K562 (cell line): Measurements from ENCODE around the gene MUSK. TPM values are rescaled to one million over a fixed set of nuclear protein-coding genes. Genes with fewer than 3 reads are reported as not detected.

Experiments
- ATAC-seq: fragments of 200-7000 bp; cut with Tn5 transposase; 3 replicates; pipeline ENCODE4 v1.9.1; 2020; ENCODE audit warnings: moderate library complexity
- BruUV-seq: library from RNA; stranded (reverse); fragments of 400-500 nt; replicated peaks from 2 replicates; lab custom pipeline; 2021; lab: Mats Ljungman, UMichigan
- CTCF ChIA-PET: fragments of 300-600 bp; formaldehyde crosslinking; extraction: SDS; loops from one replicate; lab custom pipeline; 2021; ENCODE audit warnings: low intra/inter-chr PET ratio; lab: Yijun Ruan, JAX
- POLR2A ChIA-PET: fragments of 300-600, 350-650 bp; sonication (Branson Sonifier 250); formaldehyde crosslinking; extraction: SDS; loops from one replicate; lab custom pipeline; 2021; ENCODE audit warnings: antibody characterized with exemption, inconsistent platforms; lab: Yijun Ruan, JAX
- DNase-seq, 4 experiments: peaks; one replicate each; pipeline versions ENCODE4 v3.0.0 to v3.0.0-alpha.2; 2011 to 2018; ENCODE audit warnings: low spot score in 3 of 4, mixed read lengths in 3 of 4; ENCODE audit errors: extremely low read depth in 1 of 4
- FAIRE-seq: peaks from 2 replicates; lab custom pipeline; 2011; peaks lifted over from hg19 to GRCh38; lab: Jason Lieb, UNC
- H2AFZ ChIP-seq: 2 replicates; pipeline ENCODE4 v1.6.0; 2011; ENCODE audit warnings: low read depth, low read length, control low read depth, inconsistent platforms
- H3K27ac ChIP-seq: fragments of 200-600 bp; 3 replicates; pipeline ENCODE4 v1.8.0; 2011; ENCODE audit warnings: low read depth, mild to moderate bottlenecking, control low read depth, inconsistent platforms, low read length, moderate library complexity, mixed read lengths; ENCODE audit errors: extremely low read depth
- H3K27me3 ChIP-seq, 2 experiments: fragments of 300-600 bp in 1 of 2; 2 replicates in 1 of 2; 3 replicates in 1 of 2; pipeline versions ENCODE4 v1.6.0 to v1.8.0; 2011; ENCODE audit warnings: inconsistent platforms in 2 of 2, low read length in 2 of 2, mild to moderate bottlenecking in 1 of 2, mixed read lengths in 1 of 2, moderate library complexity in 1 of 2; ENCODE audit not compliant: control insufficient read depth in 2 of 2, insufficient read depth in 2 of 2
- H3K36me3 ChIP-seq: fragments of 300-600 bp; 3 replicates; pipeline ENCODE4 v1.8.0; 2011; ENCODE audit warnings: mild to moderate bottlenecking, low read length, inconsistent platforms; ENCODE audit not compliant: control insufficient read depth, insufficient read depth
- H3K4me1 ChIP-seq, 2 experiments: fragments of 200-600 bp in 1 of 2; replicated peaks in 1 of 2; 2 replicates in 1 of 2; 3 replicates in 1 of 2; pipeline versions ENCODE4 v1.5.1 to v1.8.0; 2011; ENCODE audit warnings: inconsistent platforms in 2 of 2, low read length in 2 of 2, mild to moderate bottlenecking in 1 of 2, mixed read lengths in 1 of 2, moderate library complexity in 1 of 2; ENCODE audit not compliant: control insufficient read depth in 2 of 2, insufficient read depth in 2 of 2
- H3K4me2 ChIP-seq: 2 replicates; pipeline ENCODE4 v1.6.1; 2011; ENCODE audit warnings: low read length, control low read depth, inconsistent platforms, mixed read lengths; ENCODE audit not compliant: insufficient read depth
- H3K4me3 ChIP-seq: fragments of 200-600 bp; sonication (generic), shearing (Covaris generic); 2 replicates; pipeline ENCODE4 v1.5.1; 2016; ENCODE audit warnings: control low read depth, inconsistent platforms
- H3K79me2 ChIP-seq: fragments of 200-600 bp; 3 replicates; pipeline ENCODE4 v1.8.0; 2011; ENCODE audit warnings: low read length, inconsistent platforms; ENCODE audit not compliant: control insufficient read depth, insufficient read depth
- H3K9ac ChIP-seq, 2 experiments: 2 replicates each; pipeline versions ENCODE4 v1.6.0 to v1.6.1; 2011; ENCODE audit warnings: low read depth in 2 of 2, low read length in 2 of 2, control low read depth in 1 of 2, inconsistent platforms in 1 of 2, mild to moderate bottlenecking in 1 of 2, mixed read lengths in 1 of 2; ENCODE audit not compliant: insufficient read depth in 1 of 2
- H3K9me1 ChIP-seq: one replicate; pipeline ENCODE4 v1.6.0; 2011; ENCODE audit warnings: inconsistent platforms, mild to moderate bottlenecking, low read length, moderate library complexity; ENCODE audit not compliant: control insufficient read depth, insufficient read depth
- H3K9me3 ChIP-seq: replicated peaks from 2 replicates; pipeline ENCODE4 v1.5.1; 2011; ENCODE audit warnings: low read depth, low read length, inconsistent platforms; ENCODE audit not compliant: control insufficient read depth, insufficient read depth
- H4K20me1 ChIP-seq: replicated peaks from 2 replicates; pipeline ENCODE4 v1.6.1; 2011; ENCODE audit warnings: low read length, inconsistent platforms, mixed read lengths; ENCODE audit not compliant: control insufficient read depth, insufficient read depth
- ARID1B ChIP-seq: fragments of 450-650 bp; IDR thresholded peaks from 2 replicates; pipeline ENCODE4 v1.6.1; 2016; ENCODE audit warnings: antibody characterized with exemption, mild to moderate bottlenecking, inconsistent platforms
- CAMTA2 ChIP-seq: fragments of 250-450 bp; sonication (Bioruptor Pico); conservative IDR thresholded peaks from 2 replicates; pipeline ENCODE4 v1.5.1; 2022
- CBX1 ChIP-seq: sonication (generic); IDR thresholded peaks from 2 replicates; pipeline ENCODE4 v1.6.1; 2016; ENCODE audit warnings: antibody characterized with exemption, low read depth, mild to moderate bottlenecking
- GABPB1 ChIP-seq: sonication (generic); formaldehyde crosslinking; IDR thresholded peaks from 2 replicates; pipeline ENCODE4 v1.8.0; 2022; ENCODE audit warnings: mild to moderate bottlenecking, missing genetic modification reagents
- GTF2A2 ChIP-seq: IDR thresholded peaks from 2 replicates; pipeline ENCODE4 v1.6.1; 2016; ENCODE audit warnings: mild to moderate bottlenecking, missing genetic modification characterization, missing compliant biosample characterization
- KDM5B ChIP-seq: fragments of 200-600 bp; sonication (generic); IDR thresholded peaks from 2 replicates; pipeline ENCODE4 v1.6.1; 2012; ENCODE audit warnings: low read depth, mild to moderate bottlenecking, moderate library complexity, low read length, control low read depth, inconsistent platforms; ENCODE audit not compliant: insufficient replicate concordance
- MCM5 ChIP-seq: fragments of 450-650 bp; IDR thresholded peaks from 2 replicates; pipeline ENCODE4 v1.6.1; 2016; ENCODE audit warnings: low read depth
- NEUROD1 ChIP-seq: fragments of 150-350 bp; IDR thresholded peaks from 2 replicates; pipeline ENCODE4 v1.6.1; 2014; ENCODE audit warnings: borderline replicate concordance, low read length, low read depth; ENCODE audit not compliant: partially characterized antibody
- PHF20 ChIP-seq: fragments of 450-650 bp; IDR thresholded peaks from 2 replicates; pipeline ENCODE4 v1.6.1; 2018; ENCODE audit not compliant: partially characterized antibody
- PTBP1 ChIP-seq: fragments of 200-400 bp; formaldehyde crosslinking; IDR thresholded peaks from 2 replicates; pipeline ENCODE4 v1.6.1; 2017; ENCODE audit warnings: low read depth, low read length
- SPI1 ChIP-seq: IDR thresholded peaks from 2 replicates; pipeline ENCODE4 v1.6.1; 2011; ENCODE audit warnings: low read depth, low read length, control low read depth, borderline replicate concordance
- TOE1 ChIP-seq, 2 experiments: fragments of 450-650 bp in 1 of 2; sonication (generic) in 1 of 2; formaldehyde crosslinking in 1 of 2; IDR thresholded peaks; 2 replicates each; pipeline versions ENCODE4 v1.7.1 to v1.8.0; 2016 to 2022; ENCODE audit warnings: borderline replicate concordance in 2 of 2, mild to moderate bottlenecking in 2 of 2, antibody characterized with exemption in 1 of 2, inconsistent platforms in 1 of 2, low read depth in 1 of 2, missing genetic modification reagents in 1 of 2, moderate library complexity in 1 of 2
- ZNF778 ChIP-seq: fragments of 450-650 bp; formaldehyde crosslinking; IDR thresholded peaks from 2 replicates; pipeline ENCODE4 v1.4.0; 2020; ENCODE audit warnings: mild to moderate bottlenecking, moderate library complexity
- ZNF79 ChIP-seq: fragments of 250-450 bp; sonication (Bioruptor Pico); IDR thresholded peaks from 2 replicates; pipeline ENCODE4 v1.4.0; 2020; ENCODE audit warnings: low read depth, mild to moderate bottlenecking, moderate library complexity
- in situ Hi-C: fragments of 300-500 bp; cut with MboI; formaldehyde crosslinking; loops from 4 replicates; pipeline ENCODE4 v1.15.0; 2018; ENCODE audit warnings: inconsistent platforms, mixed read lengths
- intact Hi-C: fragments of 100-400 bp; cut with micrococcal nuclease; formaldehyde crosslinking; loops from 2 replicates; pipeline ENCODE4 v1.14.2; 2022
- polyA plus RNA-seq, 8 experiments: library from polyadenylated mRNA; depleted of rRNA in 4 of 8; stranded (reverse) in 5 of 8; unstranded in 3 of 8; fragments of >200 nt; fragmentation: Nextera tagmentation in 2 of 8; fragmentation: Illumina TruSeq in 1 of 8; extraction: Ambion mirVana in 2 of 8; extraction: Trizol in 1 of 8; gene quantifications; 2 replicates each; pipeline versions ENCODE4 v1.2.1 to v1.2.3, GENCODE V29; 2011 to 2014; ENCODE audit warnings: inconsistent platforms in 1 of 8, missing spikeins in 1 of 8
- total RNA-seq, 7 experiments: library from RNA; depleted of rRNA in 6 of 7; stranded (reverse); fragments of >200 nt in 6 of 7; fragmentation: Illumina TruSeq in 2 of 7; extraction: Trizol in 2 of 7; gene quantifications; 2 replicates each; pipeline versions ENCODE4 v1.2.1 to v1.2.3, GENCODE V29; 2011 to 2021; ENCODE audit warnings: low replicate concordance in 1 of 7
- TF ChIP-seq, protein P1 (sequence below), 2 experiments: fragments of 450-650 bp; formaldehyde crosslinking in 1 of 2; IDR thresholded peaks; 2 replicates each; pipeline versions ENCODE4 v1.4.0 to v1.6.1; 2014 to 2020; ENCODE audit warnings: mild to moderate bottlenecking in 2 of 2, borderline replicate concordance in 1 of 2, low read depth in 1 of 2

MUSK gene
- total and polyA plus RNA-seq, 9 of the 15 experiments (the other 6 are each of a cell fraction or from before 2014, with no cell fraction given): not detected

DNA sequence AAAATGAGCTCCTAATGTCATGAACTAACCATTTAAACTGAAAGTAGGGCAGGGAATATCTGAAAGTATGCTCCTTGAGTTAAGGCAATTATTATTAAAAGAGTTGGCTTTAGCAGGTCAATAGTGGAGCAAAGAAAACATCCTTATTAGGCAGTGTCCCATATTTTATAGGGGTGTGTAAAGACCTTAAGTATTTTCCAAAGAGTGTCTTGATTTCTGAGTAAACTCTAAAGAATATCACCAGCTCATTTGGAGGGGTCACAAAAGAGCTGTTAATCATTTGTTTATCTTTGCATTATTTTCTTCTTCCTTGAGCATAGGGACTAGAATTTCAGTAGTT is 109.3 kb downstream of the MUSK start:
- no peaks in the 10 kb centered on the region for H3K27me3 ChIP-seq
- H4K20me1 ChIP-seq: no peaks in the 10 kb centered on the region
- H3K79me2 ChIP-seq: no peaks in the 10 kb centered on the region
- ChIA-PET CTCF (no interaction called here), POLR2A (no interaction called here)
- no peaks in the 10 kb centered on the region for H3K9me1 ChIP-seq
- H3K27ac ChIP-seq: no peak overlapping the region
- BruUV-seq: no TSS peak
- FAIRE-seq (no peak), ATAC-seq (no peak), DNase-seq (no peak)
- H3K4me2 ChIP-seq: no peak overlapping the region
- intact Hi-C loops (no loop called here), in situ Hi-C loops (no loop called here)
- H3K4me1 ChIP-seq: no peaks in the 10 kb centered on the region
- H3K36me3 ChIP-seq: no peaks in the 10 kb centered on the region
- H3K4me3 ChIP-seq: no peak overlapping the region
- H3K9me3 ChIP-seq: no peaks in the 10 kb centered on the region
- no peak overlapping the region for H2AFZ ChIP-seq
- no peak overlapping the region for H3K9ac ChIP-seq
- no peak for TF ChIP-seq NEUROD1
- no peak for TF ChIP-seq ZNF778 (CRISPR knock-in tag)
- no peak for TF ChIP-seq KDM5B
- TF ChIP-seq GTF2A2 (tag): no peak
- TF ChIP-seq PHF20: no peak
- TF ChIP-seq SPI1: no peak
- TF ChIP-seq GABPB1 (CRISPR knock-in tag): no peak
- TF ChIP-seq PTBP1: no peak
- no peak for TF ChIP-seq CAMTA2 (CRISPR knock-in tag)
- TF ChIP-seq CBX1: no peak
- TF ChIP-seq, protein P1, sequence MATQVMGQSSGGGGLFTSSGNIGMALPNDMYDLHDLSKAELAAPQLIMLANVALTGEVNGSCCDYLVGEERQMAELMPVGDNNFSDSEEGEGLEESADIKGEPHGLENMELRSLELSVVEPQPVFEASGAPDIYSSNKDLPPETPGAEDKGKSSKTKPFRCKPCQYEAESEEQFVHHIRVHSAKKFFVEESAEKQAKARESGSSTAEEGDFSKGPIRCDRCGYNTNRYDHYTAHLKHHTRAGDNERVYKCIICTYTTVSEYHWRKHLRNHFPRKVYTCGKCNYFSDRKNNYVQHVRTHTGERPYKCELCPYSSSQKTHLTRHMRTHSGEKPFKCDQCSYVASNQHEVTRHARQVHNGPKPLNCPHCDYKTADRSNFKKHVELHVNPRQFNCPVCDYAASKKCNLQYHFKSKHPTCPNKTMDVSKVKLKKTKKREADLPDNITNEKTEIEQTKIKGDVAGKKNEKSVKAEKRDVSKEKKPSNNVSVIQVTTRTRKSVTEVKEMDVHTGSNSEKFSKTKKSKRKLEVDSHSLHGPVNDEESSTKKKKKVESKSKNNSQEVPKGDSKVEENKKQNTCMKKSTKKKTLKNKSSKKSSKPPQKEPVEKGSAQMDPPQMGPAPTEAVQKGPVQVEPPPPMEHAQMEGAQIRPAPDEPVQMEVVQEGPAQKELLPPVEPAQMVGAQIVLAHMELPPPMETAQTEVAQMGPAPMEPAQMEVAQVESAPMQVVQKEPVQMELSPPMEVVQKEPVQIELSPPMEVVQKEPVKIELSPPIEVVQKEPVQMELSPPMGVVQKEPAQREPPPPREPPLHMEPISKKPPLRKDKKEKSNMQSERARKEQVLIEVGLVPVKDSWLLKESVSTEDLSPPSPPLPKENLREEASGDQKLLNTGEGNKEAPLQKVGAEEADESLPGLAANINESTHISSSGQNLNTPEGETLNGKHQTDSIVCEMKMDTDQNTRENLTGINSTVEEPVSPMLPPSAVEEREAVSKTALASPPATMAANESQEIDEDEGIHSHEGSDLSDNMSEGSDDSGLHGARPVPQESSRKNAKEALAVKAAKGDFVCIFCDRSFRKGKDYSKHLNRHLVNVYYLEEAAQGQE (IDR thresholded peaks at IDR 0.05; ENCODE audit: borderline replicate concordance): no peak
- TF ChIP-seq, protein P1 (CRISPR knock-in tag; IDR thresholded peaks at IDR 0.05; ENCODE audit: low read depth): no peak
- no peak for TF ChIP-seq MCM5
- no peak for TF ChIP-seq TOE1 (IDR thresholded peaks at IDR 0.05; ENCODE audit: borderline replicate concordance)
- no peak for TF ChIP-seq TOE1 (CRISPR knock-in tag; IDR thresholded peaks at IDR 0.05; ENCODE audit: borderline replicate concordance, low read depth)
- no peak for TF ChIP-seq ARID1B
- TF ChIP-seq ZNF79 (CRISPR knock-in tag): no peak
